Activated CD8-positive, alpha-beta memory T cell treated with anti-CD3 and anti-CD28 coated beads, Interleukin-2, amount 50 U/mL, for 4 hours (primary cell): ENCODE measurements around the gene RUNX1.

Experiments
- DNase-seq: peaks from one replicate; pipeline ENCODE4 v3.0.0-alpha.2; 2020

Gene RUNX1

GRCh38 chr21:35058058-35058457 is 9.0 kb upstream of the RUNX1 start:
- no peak for DNase-seq

- DNase-seq = no peak
Measured at GRCh38 chr21:35057428-35057827, 8.3 kb upstream of the RUNX1 start.

- no peak for DNase-seq
Measured at GRCh38 chr21:35053356-35054096, 4.4 kb upstream of the RUNX1 start.

- no peak for DNase-seq
Measured at GRCh38 chr21:35052801-35053200, 3.7 kb upstream of the RUNX1 start.

- peak; percentile 81 for DNase-seq
Measured at GRCh38 chr21:35051287-35051818, 2.3 kb upstream of the RUNX1 start.

- DNase-seq = no peak
Measured at GRCh38 chr21:35050348-35051286, 1.5 kb upstream of the RUNX1 start.

GRCh38 chr21:35048183-35048601 is 910 bp downstream of the RUNX1 start:
- no peak for DNase-seq

GRCh38 chr21:35046880-35047229 is 2.2 kb downstream of the RUNX1 start:
- no peak for DNase-seq

- no peak for DNase-seq
Measured at GRCh38 chr21:35046263-35046624, 2.9 kb downstream of the RUNX1 start.

- DNase-seq = no peak
Measured at GRCh38 chr21:35045542-35046262, 3.4 kb downstream of the RUNX1 start.

- DNase-seq = no peak
Measured at GRCh38 chr21:35044770-35045541, 4.1 kb downstream of the RUNX1 start.

- DNase-seq = no peak
Measured at GRCh38 chr21:35044128-35044527, 5.0 kb downstream of the RUNX1 start.

GRCh38 chr21:35043549-35043948 is 5.6 kb downstream of the RUNX1 start:
- no peak for DNase-seq

- DNase-seq = no peak
Measured at GRCh38 chr21:35042836-35043235, 6.3 kb downstream of the RUNX1 start.

- DNase-seq = no peak
Measured at GRCh38 chr21:35041881-35042280, 7.2 kb downstream of the RUNX1 start.

- DNase-seq = no peak
Measured at GRCh38 chr21:35041122-35041521, 8.0 kb downstream of the RUNX1 start.

- DNase-seq = no peak
Measured at GRCh38 chr21:35039595-35040289, 9.4 kb downstream of the RUNX1 start.

- DNase-seq = no peak
Measured at GRCh38 chr21:35038772-35039319, 10.3 kb downstream of the RUNX1 start.

GRCh38 chr21:35037384-35037765 is 11.7 kb downstream of the RUNX1 start:
- no peak for DNase-seq

- no peak for DNase-seq
Measured at GRCh38 chr21:35036465-35037383, 12.4 kb downstream of the RUNX1 start.
